HUES48 (cell line): ENCODE measurements around the gene SYNPR.

ENCODE experiments used
- H3K27ac ChIP-seq: one replicate; pipeline ENCODE4 v1.7.0; 2013; ENCODE audit warnings: low read depth, low read length, inconsistent platforms
- H3K27me3 ChIP-seq: 2 replicates; pipeline ENCODE4 v1.6.1; 2013; ENCODE audit warnings: mild to moderate bottlenecking, low read length; ENCODE audit not compliant: control insufficient read depth, insufficient read depth
- H3K36me3 ChIP-seq: 2 replicates; pipeline ENCODE4 v1.6.1; 2013; ENCODE audit warnings: low read length; ENCODE audit not compliant: control insufficient read depth, insufficient read depth
- H3K4me1 ChIP-seq: 2 replicates; pipeline ENCODE4 v1.6.1; 2013; ENCODE audit warnings: mild to moderate bottlenecking, low read length; ENCODE audit not compliant: control insufficient read depth, insufficient read depth
- H3K4me3 ChIP-seq: 2 replicates; pipeline ENCODE4 v1.5.1; 2013; ENCODE audit warnings: mild to moderate bottlenecking, low read depth, low read length
- H3K9ac ChIP-seq: 2 replicates; pipeline ENCODE4 v1.6.1; 2013; ENCODE audit warnings: mild to moderate bottlenecking, low read depth, low read length, moderate library complexity
- H3K9me3 ChIP-seq: 2 replicates; pipeline ENCODE4 v1.6.1; 2013; ENCODE audit warnings: low read length; ENCODE audit not compliant: control insufficient read depth, insufficient read depth

The SYNPR gene

GRCh38 chr3:63607716-63608115 lies 329.6 kb downstream of the SYNPR start:
- Histone ChIP-seq H3K9me3 (no peaks in the 10 kb centered on the region), H3K27me3 (no peaks in the 10 kb centered on the region), H3K27ac (no peak overlapping the region), H3K4me3 (no peak overlapping the region), H3K9ac (no peak overlapping the region), H3K36me3 (no peaks in the 10 kb centered on the region), H3K4me1 (no peaks in the 10 kb centered on the region)

GRCh38 chr3:63609408-63609807 lies 331.3 kb downstream of the SYNPR start:
- H3K4me1 ChIP-seq: no peaks in the 10 kb centered on the region
- no peak overlapping the region for H3K4me3 ChIP-seq
- H3K9me3 ChIP-seq: no peaks in the 10 kb centered on the region
- H3K27ac ChIP-seq: no peak overlapping the region
- no peak overlapping the region for H3K9ac ChIP-seq
- H3K27me3 ChIP-seq: no peaks in the 10 kb centered on the region
- H3K36me3 ChIP-seq: no peaks in the 10 kb centered on the region

GRCh38 chr3:63609834-63610233 lies 331.7 kb downstream of the SYNPR start:
- no peaks in the 10 kb centered on the region for H3K36me3 ChIP-seq
- no peaks in the 10 kb centered on the region for H3K4me1 ChIP-seq
- no peaks in the 10 kb centered on the region for H3K27me3 ChIP-seq
- H3K27ac ChIP-seq: no peak overlapping the region
- no peak overlapping the region for H3K4me3 ChIP-seq
- H3K9ac ChIP-seq: no peak overlapping the region
- H3K9me3 ChIP-seq: no peaks in the 10 kb centered on the region

- Histone ChIP-seq H3K4me3 (no peak overlapping the region), H3K27ac (no peak overlapping the region), H3K27me3 (no peaks in the 10 kb centered on the region), H3K9me3 (no peaks in the 10 kb centered on the region), H3K4me1 (no peaks in the 10 kb centered on the region), H3K36me3 (no peaks in the 10 kb centered on the region), H3K9ac (no peak overlapping the region)
Observed at GRCh38 chr3:63611382-63611781, 333.3 kb downstream of the SYNPR start.

- H3K36me3 ChIP-seq: no peaks in the 10 kb centered on the region
- no peak overlapping the region for H3K9ac ChIP-seq
- H3K9me3 ChIP-seq: no peaks in the 10 kb centered on the region
- no peak overlapping the region for H3K27ac ChIP-seq
- H3K27me3 ChIP-seq: no peaks in the 10 kb centered on the region
- H3K4me3 ChIP-seq: no peak overlapping the region
- H3K4me1 ChIP-seq: no peaks in the 10 kb centered on the region
Observed at GRCh38 chr3:63613561-63613960, 335.5 kb downstream of the SYNPR start.

GRCh38 chr3:63617391-63617790 lies 339.3 kb downstream of the SYNPR start:
- Histone ChIP-seq H3K9ac (no peak overlapping the region), H3K36me3 (no peaks in the 10 kb centered on the region), H3K27me3 (no peaks in the 10 kb centered on the region), H3K9me3 (no peaks in the 10 kb centered on the region), H3K4me3 (no peak overlapping the region), H3K27ac (no peak overlapping the region), H3K4me1 (no peaks in the 10 kb centered on the region; the same call in 1 of the 2 replicates)

GRCh38 chr3:63624941-63625560 lies 346.9 kb downstream of the SYNPR start:
- no peaks in the 10 kb centered on the region for H3K9me3 ChIP-seq
- H3K27ac ChIP-seq: no peak overlapping the region
- peaks cover 21% of the 10 kb centered on the region for H3K4me1 ChIP-seq
- H3K9ac ChIP-seq: no peak overlapping the region
- no peaks in the 10 kb centered on the region for H3K36me3 ChIP-seq
- H3K27me3 ChIP-seq: no peaks in the 10 kb centered on the region
- H3K4me3 ChIP-seq: no peak overlapping the region

- Histone ChIP-seq H3K4me1 (peaks cover 2% of the 10 kb centered on the region; the same call in 1 of the 2 replicates), H3K4me3 (no peak overlapping the region), H3K9me3 (no peaks in the 10 kb centered on the region), H3K27ac (no peak overlapping the region), H3K27me3 (no peaks in the 10 kb centered on the region), H3K9ac (no peak overlapping the region), H3K36me3 (no peaks in the 10 kb centered on the region)
Observed at GRCh38 chr3:63631670-63632069, 353.6 kb downstream of the SYNPR start.

GRCh38 chr3:63635186-63635585 lies 357.1 kb downstream of the SYNPR start:
- no peak overlapping the region for H3K4me3 ChIP-seq
- H3K36me3 ChIP-seq: no peaks in the 10 kb centered on the region
- H3K9me3 ChIP-seq: no peaks in the 10 kb centered on the region
- H3K4me1 ChIP-seq: no peaks in the 10 kb centered on the region
- no peak overlapping the region for H3K9ac ChIP-seq
- no peaks in the 10 kb centered on the region for H3K27me3 ChIP-seq
- H3K27ac ChIP-seq: no peak overlapping the region

- Histone ChIP-seq H3K4me1 (peaks cover 11% of the 10 kb centered on the region), H3K27me3 (no peaks in the 10 kb centered on the region), H3K4me3 (no peak overlapping the region), H3K9ac (no peak overlapping the region), H3K9me3 (no peaks in the 10 kb centered on the region), H3K27ac (no peak overlapping the region), H3K36me3 (no peaks in the 10 kb centered on the region)
Observed at GRCh38 chr3:63639806-63640205, 361.7 kb downstream of the SYNPR start.

GRCh38 chr3:63642488-63642887 lies 364.4 kb downstream of the SYNPR start:
- Histone ChIP-seq H3K27ac (no peak overlapping the region), H3K4me3 (no peak overlapping the region), H3K36me3 (no peaks in the 10 kb centered on the region), H3K4me1 (peaks cover 11% of the 10 kb centered on the region), H3K9me3 (no peaks in the 10 kb centered on the region), H3K9ac (no peak overlapping the region), H3K27me3 (no peaks in the 10 kb centered on the region)
